Tibial nerve (tissue), 4 donors: ENCODE results near the gene PRDM11. TPM values are rescaled to one million over a fixed set of nuclear protein-coding genes. Genes with fewer than 3 reads are reported as not detected.

Experiments used
- DNase-seq, 2 donors: peaks; one replicate each; pipeline ENCODE4 v3.0.0-alpha.2; 2019; ENCODE audit warnings: low spot score in 2 of 2
- H3K27ac ChIP-seq, 4 donors: fragments of 200-600 bp; sonication (generic) in 3 of 4; one replicate each; pipeline ENCODE4 v1.5.1; 2017 to 2019; ENCODE audit warnings: mild to moderate bottlenecking in 1 of 4
- H3K27me3 ChIP-seq, 2 donors: fragments of 200-600 bp; sonication (generic) in 1 of 2; one replicate each; pipeline versions ENCODE4 v1.5.1 to v1.6.0; 2017 to 2019
- H3K36me3 ChIP-seq, 3 donors: fragments of 200-600 bp; sonication (generic); one replicate each; pipeline ENCODE4 v1.5.1; 2018 to 2019
- H3K4me1 ChIP-seq, 4 donors: fragments of 200-600 bp; sonication (generic) in 3 of 4; one replicate each; pipeline ENCODE4 v1.5.1; 2017 to 2019
- H3K4me3 ChIP-seq, 4 donors: fragments of 200-600 bp; sonication (generic) in 3 of 4; one replicate each; pipeline ENCODE4 v1.5.1; 2017 to 2019; ENCODE audit warnings: mild to moderate bottlenecking in 1 of 4, moderate library complexity in 1 of 4
- H3K9me3 ChIP-seq, 4 donors: fragments of 200-600 bp; sonication (generic) in 3 of 4; one replicate each; pipeline ENCODE4 v1.5.1; 2017 to 2019
- CTCF ChIP-seq, 5 experiments: fragments of 200-600 bp in 3 of 5; fragments of 450-650 bp in 2 of 5; sonication (generic) in 3 of 5; IDR thresholded peaks; one replicate each; pipeline ENCODE4 v1.5.1; 2016 to 2019; ENCODE audit warnings: antibody characterized with exemption in 5 of 5, mild to moderate bottlenecking in 3 of 5, moderate library complexity in 2 of 5
- EP300 ChIP-seq, 2 donors: sonication (generic); formaldehyde crosslinking; IDR thresholded peaks; one replicate each; pipeline ENCODE4 v1.6.1; 2017; ENCODE audit warnings: antibody characterized with exemption in 2 of 2, mild to moderate bottlenecking in 1 of 2
- POLR2A ChIP-seq, 2 donors: fragments of 450-650 bp; IDR thresholded peaks; one replicate each; pipeline ENCODE4 v1.6.1; 2017; ENCODE audit warnings: antibody characterized with exemption in 2 of 2, mild to moderate bottlenecking in 2 of 2, moderate library complexity in 2 of 2
- WGBS, 2 donors: methylation state at CpG; one replicate each; pipeline ENCODE4 v1.1.5; 2018; 5-methylcytosine and 5-hydroxymethylcytosine counted together
- total RNA-seq, 4 donors: library from RNA; depleted of rRNA; stranded (reverse); fragments of >200 nt; gene quantifications; one replicate each; pipeline ENCODE4 v1.1.0, GENCODE V29; 2016

PRDM11 gene
- total RNA-seq, 4 donors from 2014 or later: 17.5 to 26.1 (median 25.8) TPM

- Histone ChIP-seq H3K9me3 (no peaks in the 10 kb centered on the region), H3K4me1 (peaks cover 5 to 45% (median 21%) of the 10 kb centered on the region in 4 donors), H3K36me3 (peaks cover 0 to 31% (median 0%) of the 10 kb centered on the region in 3 donors), H3K27ac (peak overlapping the region in 2 of 4 donors; percentile 11 to 87), H3K4me3 (no peak overlapping the region), H3K27me3 (no peaks in the 10 kb centered on the region)
- DNase-seq: no peak
- TF ChIP-seq POLR2A (IDR thresholded peaks at IDR 0.05): no peak
- TF ChIP-seq CTCF (IDR thresholded peaks at IDR 0.05): no peak
- no peak for TF ChIP-seq EP300 (IDR thresholded peaks at IDR 0.05)
- WGBS, 2 donors: 84 to 87% methylated on average over 9 of the region's 9 CpGs
Measured at GRCh38 chr11:45211732-45212131, 65.3 kb downstream of the PRDM11 start.

DNA sequence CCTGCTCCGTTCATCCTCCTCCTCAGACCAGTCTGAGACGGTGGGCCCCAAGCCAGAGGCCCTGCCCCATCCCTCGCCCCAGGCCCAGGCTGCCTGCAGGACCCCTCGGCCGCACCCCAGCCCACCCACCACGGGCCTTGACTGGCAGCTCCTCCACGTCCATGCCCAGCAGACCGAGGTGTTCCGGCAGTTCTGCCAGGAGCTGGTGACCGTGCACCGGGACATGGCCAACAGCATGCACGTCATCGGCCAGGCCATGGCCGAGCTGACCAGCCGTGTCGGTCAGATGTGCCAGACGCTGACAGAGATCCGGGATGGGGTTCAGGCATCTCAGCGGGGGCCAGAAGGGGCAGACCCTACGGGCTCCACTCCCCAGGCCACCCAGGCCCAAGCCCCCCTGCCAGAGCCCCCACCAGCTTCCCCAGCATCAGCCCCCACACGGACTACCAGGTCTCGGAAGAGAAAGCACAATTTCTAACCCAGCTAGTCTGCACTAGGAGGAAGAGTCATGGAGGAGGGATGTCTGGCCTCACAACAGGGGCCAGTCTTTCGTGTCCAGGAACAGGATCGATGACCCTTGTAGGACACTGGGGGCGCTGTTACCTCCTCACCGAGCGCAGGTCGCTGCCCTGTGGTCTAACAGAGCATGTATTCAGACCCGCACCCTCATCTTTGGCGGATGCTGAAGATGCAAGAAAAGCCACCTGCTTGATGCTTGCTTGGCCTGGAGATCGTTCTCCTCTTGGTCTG is 66.3 kb downstream of the PRDM11 start:
- no peak for TF ChIP-seq CTCF (IDR thresholded peaks at IDR 0.05)
- TF ChIP-seq EP300 (IDR thresholded peaks at IDR 0.05): no peak
- no peak for TF ChIP-seq POLR2A (IDR thresholded peaks at IDR 0.05)
- no peak overlapping the region for H3K4me3 ChIP-seq
- H3K36me3 ChIP-seq: peaks cover 0 to 29% (median 0%) of the 10 kb centered on the region in 3 donors
- WGBS, 2 donors: 81 to 90% methylated on average over 30 to 31 of the region's 31 CpGs
- no peaks in the 10 kb centered on the region for H3K9me3 ChIP-seq
- no peaks in the 10 kb centered on the region for H3K27me3 ChIP-seq
- peaks cover 5 to 50% (median 21%) of the 10 kb centered on the region in 4 donors for H3K4me1 ChIP-seq
- peak overlapping the region in 1 of 4 donors; percentile 3 for H3K27ac ChIP-seq
- DNase-seq: no peak

GRCh38 chr11:45213316-45213665 is 66.9 kb downstream of the PRDM11 start:
- WGBS, 2 donors: 71 to 84% methylated on average over 12 of the region's 12 CpGs
- TF ChIP-seq CTCF (IDR thresholded peaks at IDR 0.05): no peak
- TF ChIP-seq POLR2A (IDR thresholded peaks at IDR 0.05): no peak
- TF ChIP-seq EP300 (IDR thresholded peaks at IDR 0.05): no peak
- Histone ChIP-seq H3K27ac (no peak overlapping the region), H3K27me3 (no peaks in the 10 kb centered on the region), H3K4me1 (peaks cover 5 to 45% (median 21%) of the 10 kb centered on the region in 4 donors), H3K9me3 (no peaks in the 10 kb centered on the region), H3K36me3 (peaks cover 0 to 29% (median 0%) of the 10 kb centered on the region in 3 donors), H3K4me3 (no peak overlapping the region)
- DNase-seq: no peak

GRCh38 chr11:45213717-45214116 is 67.3 kb downstream of the PRDM11 start:
- Histone ChIP-seq H3K9me3 (no peaks in the 10 kb centered on the region), H3K27me3 (no peaks in the 10 kb centered on the region), H3K27ac (no peak overlapping the region), H3K36me3 (peaks cover 0 to 29% (median 0%) of the 10 kb centered on the region in 3 donors), H3K4me1 (peaks cover 5 to 41% (median 20%) of the 10 kb centered on the region in 4 donors), H3K4me3 (no peak overlapping the region)
- no peak for DNase-seq
- WGBS, 2 donors: 85 to 100% methylated on average over 1 of the region's 1 CpG
- TF ChIP-seq CTCF (IDR thresholded peaks at IDR 0.05) (no peak), POLR2A (IDR thresholded peaks at IDR 0.05) (no peak), EP300 (IDR thresholded peaks at IDR 0.05) (no peak)

GRCh38 chr11:45215098-45215865 is 68.8 kb downstream of the PRDM11 start:
- Histone ChIP-seq H3K4me1 (peaks cover 5 to 25% (median 8%) of the 10 kb centered on the region in 4 donors), H3K27ac (no peak overlapping the region), H3K4me3 (no peak overlapping the region), H3K36me3 (peaks cover 0 to 41% (median 0%) of the 10 kb centered on the region in 3 donors), H3K9me3 (no peaks in the 10 kb centered on the region), H3K27me3 (no peaks in the 10 kb centered on the region)
- no peak for TF ChIP-seq CTCF (IDR thresholded peaks at IDR 0.05)
- no peak for TF ChIP-seq POLR2A (IDR thresholded peaks at IDR 0.05)
- no peak for TF ChIP-seq EP300 (IDR thresholded peaks at IDR 0.05)
- 80 to 86% methylated on average over 4 of the region's 4 CpGs for WGBS, 2 donors
- no peak for DNase-seq
